ENCODE results near the gene CD82.

Gene CD82

DNA sequence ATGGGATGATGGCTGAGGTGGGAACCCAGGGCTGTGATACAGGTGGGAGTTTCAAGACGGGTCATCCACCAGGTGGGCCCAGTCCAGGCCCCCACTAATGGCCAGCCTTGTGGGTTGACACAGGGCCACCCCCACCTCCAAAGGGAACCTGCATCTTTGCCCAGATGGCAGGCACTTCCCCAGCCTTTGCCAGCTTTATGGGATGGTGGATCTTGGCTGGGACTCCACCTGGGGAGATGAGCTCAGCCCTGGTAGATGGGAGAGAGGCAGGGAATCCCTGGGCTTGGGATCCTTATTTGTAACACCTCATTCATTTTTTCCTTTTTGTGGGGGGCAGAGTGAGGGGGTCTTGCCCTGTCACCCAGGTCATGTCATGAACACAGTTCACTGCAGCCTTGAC lies 33.4 kb downstream of the CD82 start:
- DNase-seq (ENCODE audit: low read depth in 1 of 2, low spot score in 1 of 2): no peak

DNA sequence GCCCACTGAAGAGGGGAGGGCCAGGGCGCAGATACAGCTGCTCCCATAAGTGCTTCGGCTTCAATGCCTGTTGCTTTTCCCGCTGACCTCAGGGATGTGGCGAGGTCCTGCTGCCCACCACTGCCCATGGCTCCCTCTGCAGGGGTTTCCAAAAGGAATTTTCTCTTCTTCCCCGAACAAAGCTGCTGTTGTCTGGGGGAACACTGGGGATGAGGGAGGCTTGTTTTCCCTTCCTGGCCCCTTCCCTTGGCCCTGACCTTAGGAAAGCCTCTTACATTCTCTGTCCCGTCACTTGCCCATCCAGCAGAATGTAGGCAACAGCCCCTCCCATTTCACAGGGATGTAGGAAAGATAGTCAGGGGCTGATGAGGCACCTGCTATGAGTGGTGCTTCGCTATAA lies 34.8 kb downstream of the CD82 start:
- no peak for DNase-seq (ENCODE audit: low read depth in 1 of 2, low spot score in 1 of 2)

DNA sequence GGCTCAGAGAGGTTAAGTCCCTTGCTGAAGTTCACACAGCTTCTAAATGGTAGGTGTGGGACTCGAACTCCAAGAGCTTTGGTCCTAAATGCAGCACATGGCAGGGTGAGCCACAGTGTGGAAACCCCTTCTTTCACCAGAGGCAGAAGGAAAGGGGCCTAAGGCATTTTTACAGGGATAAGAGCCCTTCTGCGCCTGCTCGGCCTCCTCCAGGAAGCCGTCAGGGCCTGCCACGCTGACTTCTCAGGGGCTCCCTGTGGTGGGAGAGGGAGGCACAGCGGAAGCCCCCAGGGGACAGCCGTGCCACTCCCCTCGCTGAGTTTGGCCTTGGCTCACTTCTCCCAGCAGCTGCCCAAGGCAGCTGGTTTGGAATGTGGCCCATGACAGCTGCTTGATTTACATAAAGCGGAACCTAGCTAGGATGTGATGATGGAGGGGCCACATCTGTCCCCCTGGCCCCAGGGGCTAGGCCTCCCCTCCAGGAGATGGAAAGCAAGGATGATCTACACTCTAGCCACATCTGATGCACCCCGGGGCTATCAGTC lies 35.4 kb downstream of the CD82 start:
- no peak for DNase-seq (ENCODE audit: low read depth in 1 of 2, low spot score in 1 of 2)

DNA sequence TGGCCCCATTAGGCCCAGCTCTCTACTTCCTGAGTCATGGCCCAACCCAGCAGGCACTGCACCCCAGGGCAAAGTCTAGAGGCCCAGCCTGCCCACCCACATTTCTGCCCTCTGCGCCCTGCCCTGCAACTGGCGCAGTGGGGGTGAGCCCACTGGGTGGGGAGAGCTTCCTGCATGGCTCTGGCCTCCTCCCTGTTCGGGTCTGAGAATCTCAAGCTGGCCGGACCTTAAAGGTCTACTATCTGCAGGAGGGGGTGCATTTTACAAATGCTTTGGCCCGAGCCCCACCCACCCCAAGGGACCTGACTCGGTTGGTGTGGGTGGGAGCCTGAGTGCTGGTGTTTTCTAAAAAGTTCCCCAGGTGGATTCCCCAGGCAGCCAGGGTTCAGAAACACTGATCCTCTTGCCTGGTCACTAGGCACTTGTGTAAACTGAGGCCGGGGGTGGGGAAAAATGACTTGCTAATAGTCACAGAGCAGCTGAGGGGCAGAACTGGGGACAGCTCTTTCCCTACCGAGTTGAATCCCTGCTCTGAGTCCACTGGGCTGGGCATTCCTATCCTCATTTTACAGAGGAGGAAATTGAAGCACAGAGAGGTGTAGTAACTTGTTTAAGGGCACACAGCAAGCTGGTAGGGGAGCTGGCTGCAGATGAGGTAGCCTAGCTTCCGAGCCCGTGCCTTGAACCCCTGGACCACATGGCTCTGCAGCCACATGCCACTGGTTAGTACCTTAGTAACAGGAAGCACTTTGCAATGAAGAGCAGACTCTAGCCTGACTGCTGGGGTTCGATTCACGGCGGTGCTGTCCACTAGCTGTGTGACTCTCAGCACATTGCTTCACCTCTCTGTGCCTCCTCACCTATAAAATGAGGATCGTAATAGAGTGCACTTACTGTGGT lies 36.3 kb downstream of the CD82 start:
- no peak for DNase-seq (ENCODE audit: low read depth in 1 of 2, low spot score in 1 of 2)

DNA sequence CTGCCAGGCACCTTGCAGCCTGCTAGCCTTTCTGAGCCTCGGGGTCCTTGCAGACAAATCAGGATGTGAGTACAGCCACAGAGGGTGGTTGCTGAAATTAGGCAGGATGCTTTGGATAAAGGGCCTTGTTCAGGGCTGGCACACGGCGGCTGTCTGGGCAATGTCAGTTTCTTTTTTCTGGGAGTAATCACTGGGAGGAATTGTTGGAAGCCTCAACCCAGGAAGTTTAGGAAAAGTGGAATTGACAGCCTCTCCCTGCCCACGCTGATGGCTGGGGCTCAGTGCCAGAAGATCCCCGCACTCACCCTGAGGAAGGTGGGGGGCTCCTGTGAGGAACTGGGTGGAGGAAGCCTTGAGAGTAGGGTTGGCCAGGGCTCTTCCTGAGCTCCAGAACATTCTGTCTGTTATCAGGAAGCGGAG lies 37.4 kb downstream of the CD82 start:
- no peak for DNase-seq (ENCODE audit: low read depth in 1 of 2, low spot score in 1 of 2)

DNA sequence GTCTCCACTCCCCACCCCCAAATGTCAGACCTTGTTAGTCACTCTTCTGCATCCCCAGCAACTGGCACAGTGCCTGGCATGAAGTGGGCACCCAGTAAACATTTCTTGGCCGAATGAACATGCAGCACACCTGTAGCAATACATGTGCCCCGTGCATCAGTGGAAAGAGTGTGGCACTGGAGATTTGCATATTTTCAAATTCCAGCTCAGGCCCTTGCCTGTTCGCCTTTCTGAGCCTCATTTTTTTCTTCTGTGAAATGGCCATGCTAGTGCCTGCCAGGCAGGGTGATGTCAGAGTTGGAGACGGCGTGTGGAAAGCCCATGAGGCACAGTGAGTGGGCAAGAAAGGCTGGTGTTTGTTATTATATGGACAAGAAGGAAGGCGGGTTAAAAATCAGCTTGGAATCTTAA lies 38.7 kb downstream of the CD82 start:
- no peak for DNase-seq (ENCODE audit: low read depth in 1 of 2, low spot score in 1 of 2)

DNA sequence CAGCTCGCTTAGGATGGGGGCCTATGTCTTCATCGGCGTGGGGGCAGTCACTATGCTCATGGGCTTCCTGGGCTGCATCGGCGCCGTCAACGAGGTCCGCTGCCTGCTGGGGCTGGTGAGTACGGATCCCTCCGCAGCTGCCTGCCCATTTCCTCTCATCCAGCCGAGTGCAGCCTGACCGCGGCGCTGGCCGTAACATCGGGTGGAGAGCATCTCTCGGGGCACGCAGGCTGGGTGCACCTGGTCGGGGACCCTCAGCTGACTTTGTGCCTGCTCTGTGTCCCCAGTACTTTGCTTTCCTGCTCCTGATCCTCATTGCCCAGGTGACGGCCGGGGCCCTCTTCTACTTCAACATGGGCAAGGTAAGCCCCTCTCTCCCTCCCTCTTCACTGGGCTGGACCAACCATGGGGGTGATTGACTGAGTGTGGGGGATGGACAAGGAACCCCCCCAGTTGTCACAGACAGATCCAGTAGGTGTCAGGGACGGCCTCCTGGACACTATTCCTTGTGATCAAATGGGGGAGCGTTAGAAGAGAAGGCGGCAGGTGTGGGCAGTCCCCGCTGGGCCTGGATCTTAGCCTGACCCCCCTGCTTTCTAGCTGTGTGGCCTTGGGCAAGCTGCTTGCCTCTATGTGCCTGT lies 39.7 kb downstream of the CD82 start:
- DNase-seq (ENCODE audit: low read depth in 1 of 2, low spot score in 1 of 2): no peak

DNA sequence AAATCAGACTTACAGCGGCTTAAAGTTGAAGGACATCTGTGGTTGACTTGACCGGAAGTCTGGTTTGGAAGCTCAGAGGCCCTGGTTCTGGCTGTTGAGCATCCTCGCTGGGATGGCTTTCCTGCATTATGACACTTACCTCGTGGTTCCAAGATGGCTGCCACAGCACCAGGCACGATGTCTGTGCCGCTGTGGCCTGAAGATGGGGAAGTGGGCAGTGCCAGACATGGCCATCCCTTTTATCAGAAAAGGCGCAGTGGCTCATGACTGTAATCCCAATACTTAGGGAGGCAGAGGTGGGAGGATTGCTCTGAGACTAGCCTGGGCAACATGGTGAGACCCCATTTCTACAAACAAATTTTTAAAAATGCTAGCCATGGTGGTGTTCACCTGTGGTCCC lies 40.5 kb downstream of the CD82 start:
- DNase-seq (ENCODE audit: low read depth in 1 of 2, low spot score in 1 of 2): no peak

DNA sequence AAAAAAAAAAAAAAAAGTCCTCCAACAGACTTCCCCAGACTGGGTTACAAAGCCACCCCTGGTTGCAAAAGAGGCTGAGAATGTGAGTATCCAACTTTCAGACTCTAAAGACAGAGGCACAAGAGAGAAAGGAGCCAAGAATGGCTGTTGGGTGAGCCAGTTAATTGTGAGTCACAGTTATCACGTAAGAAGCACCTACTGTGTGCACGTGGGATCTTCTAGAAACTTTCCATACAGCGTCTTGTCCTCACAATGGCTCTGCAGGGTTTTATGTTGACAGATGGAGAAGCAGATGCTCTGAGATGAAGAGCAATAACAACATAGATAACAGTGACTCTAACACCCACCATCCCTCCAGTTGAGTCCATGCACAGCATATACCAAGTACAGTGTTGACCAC lies 41.0 kb downstream of the CD82 start:
- no peak for DNase-seq (ENCODE audit: low read depth in 1 of 2, low spot score in 1 of 2)

DNA sequence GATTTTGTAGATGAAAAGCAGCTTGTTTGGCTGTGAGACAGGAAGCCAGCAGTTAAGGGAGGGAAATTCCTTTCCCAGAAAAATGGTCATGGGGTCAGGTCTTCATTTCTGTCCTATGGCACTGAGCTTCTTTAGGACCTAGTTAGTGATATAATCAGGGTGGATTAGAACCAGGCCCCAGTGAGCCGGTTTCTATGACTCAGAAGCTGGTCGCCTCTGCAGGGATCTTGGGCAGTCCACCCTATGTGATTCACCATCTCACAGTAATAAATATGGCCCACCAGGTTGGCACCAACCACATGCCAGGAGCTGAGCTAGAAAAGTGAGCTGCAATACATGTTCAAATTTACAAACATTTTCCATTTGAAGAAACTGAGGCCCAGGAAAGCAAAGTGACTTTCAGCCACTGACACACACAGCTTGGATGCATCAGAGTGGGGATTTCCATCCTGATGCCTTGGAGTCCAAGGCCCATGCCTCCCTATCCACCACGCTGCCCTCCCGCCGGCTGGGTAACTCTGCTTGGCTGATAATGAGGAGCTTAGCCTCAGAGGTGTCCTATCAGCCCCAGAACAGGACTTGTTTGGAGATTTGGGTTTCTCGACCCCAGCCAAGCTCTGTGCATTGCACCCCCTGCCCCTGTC lies 42.0 kb downstream of the CD82 start:
- no peak for DNase-seq (ENCODE audit: low read depth in 1 of 2, low spot score in 1 of 2)

DNA sequence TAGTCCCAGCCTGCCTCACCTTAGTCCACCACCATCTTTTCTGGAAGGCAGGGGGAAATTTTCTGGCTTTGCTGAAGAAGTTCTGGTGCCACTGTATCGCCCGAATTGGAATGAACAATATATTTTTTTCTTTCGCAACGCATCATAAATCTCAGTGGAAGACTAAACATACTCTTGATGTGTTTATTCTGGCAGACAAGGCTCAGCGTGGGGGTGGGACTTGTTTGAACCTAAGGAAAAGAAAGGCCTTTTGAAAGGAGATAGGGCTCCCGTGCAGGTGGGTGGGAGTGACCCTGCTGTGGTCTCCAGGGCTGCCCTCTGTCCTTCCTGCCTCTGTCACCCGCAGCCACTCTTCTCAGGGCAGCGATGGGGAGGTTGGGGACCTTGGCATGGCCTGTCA lies 42.5 kb downstream of the CD82 start:
- no peak for DNase-seq (ENCODE audit: low read depth in 1 of 2, low spot score in 1 of 2)

DNA sequence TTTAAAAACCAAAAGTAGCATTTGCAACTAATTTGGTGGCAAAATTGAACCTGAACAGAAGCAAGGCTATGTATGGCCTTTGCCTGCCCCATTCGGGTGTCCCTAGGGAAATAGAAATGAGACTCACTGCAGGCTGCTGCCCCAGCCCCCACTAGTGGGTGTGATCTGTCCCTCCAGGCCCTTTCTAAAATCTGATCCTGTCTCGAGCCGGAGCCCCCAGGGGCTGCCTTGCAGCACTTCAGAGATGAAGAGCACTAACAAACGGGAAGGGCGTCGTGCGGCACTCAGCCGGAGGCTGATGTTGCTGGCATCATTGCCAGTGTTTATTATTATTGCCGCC lies 43.2 kb downstream of the CD82 start:
- no peak for DNase-seq (ENCODE audit: low read depth in 1 of 2, low spot score in 1 of 2)

DNA sequence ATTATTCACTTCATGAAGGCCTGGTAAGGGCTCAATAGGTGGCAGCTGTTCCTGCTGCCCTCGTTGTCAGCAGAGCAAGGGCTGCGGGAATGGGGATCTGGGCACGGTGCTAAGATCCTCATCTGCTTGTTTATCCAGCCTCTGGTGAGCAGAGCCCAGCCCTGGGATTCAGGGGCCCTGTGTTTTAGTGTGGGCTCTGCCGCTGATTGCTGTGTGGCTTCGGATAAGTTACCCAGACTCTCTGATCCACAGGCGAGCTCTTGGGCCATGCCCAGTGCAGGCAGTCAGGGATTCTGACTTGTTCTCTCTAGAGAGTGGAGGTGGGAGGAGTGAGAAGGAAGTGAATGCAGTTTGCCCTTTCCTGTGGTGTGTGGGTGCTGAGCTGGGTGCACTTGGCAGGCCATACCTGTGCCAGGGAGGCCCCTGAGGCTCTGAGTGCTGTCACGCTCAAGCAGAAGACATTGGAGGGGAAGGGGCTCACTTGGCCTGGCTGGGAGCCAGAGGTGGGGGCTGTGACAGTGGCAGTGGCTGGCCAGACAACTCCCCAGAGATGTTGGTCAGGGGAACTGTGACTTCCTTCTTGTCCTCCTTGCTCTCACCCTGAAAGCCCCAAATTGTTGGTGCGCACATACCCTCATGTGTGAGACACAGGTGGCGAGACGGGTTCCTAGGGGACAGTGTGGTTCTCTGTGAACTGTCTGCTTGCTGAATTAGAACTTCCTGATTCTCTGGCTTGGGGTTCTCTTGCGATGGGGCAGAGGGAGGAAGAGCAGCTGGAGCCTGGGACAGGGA lies 43.7 kb downstream of the CD82 start:
- DNase-seq (ENCODE audit: low read depth in 1 of 2, low spot score in 1 of 2): no peak

DNA sequence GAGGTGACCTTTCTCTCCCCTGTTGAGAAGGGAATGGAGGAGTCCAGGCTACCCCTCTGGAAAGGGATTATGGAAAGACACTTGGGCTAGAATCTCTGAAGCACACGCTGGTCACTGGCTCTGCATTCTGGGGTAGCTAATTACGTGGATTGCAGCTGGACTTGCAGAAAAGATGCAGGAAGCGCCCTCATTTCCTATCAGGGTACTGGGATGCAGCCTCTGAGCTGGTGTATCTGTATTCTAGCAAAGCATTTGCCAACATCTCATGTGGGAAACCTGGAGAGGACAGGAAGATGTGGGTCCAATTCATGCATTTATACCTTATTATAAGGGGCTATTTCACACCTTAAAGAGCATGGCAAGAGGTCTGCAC lies 44.3 kb downstream of the CD82 start:
- no peak for DNase-seq (ENCODE audit: low read depth in 1 of 2, low spot score in 1 of 2)

DNA sequence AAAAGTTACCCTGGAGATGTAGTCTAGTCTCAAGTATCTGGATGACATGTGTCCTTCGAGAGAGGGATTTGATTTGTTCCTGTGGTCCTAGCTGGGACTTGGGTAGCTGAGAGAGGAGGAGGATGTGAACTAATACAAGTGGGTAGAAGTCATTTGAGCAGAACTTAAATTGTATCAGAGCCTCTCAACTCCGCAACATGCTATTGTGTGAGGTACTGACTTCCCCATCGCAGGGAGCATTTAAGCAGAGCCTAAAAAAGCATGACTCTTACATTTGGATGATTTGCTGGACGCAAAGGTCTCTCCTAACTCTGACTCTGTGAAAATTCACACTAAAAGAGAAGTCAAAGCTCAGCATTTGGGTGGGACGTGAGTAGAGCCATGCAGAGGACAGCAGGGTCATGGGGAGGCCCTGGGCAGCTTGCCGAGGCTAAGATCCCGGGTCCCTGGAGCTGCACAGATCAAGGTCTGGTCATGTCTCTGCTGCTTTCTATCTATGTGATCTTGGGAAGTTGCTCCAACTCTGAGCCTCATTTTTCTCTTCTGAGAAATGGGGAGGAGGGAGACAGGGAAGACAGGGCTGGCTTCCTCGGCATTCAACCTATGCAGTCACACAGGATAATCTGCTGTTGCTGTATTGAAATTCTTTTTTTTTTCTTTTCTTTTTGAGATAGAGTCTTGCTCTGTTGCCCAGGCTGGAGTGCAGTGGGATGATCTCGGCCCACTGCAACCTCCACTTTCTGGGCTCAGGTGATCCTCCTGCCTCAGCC lies 44.9 kb downstream of the CD82 start:
- no peak for DNase-seq (ENCODE audit: low read depth in 1 of 2, low spot score in 1 of 2)

DNA sequence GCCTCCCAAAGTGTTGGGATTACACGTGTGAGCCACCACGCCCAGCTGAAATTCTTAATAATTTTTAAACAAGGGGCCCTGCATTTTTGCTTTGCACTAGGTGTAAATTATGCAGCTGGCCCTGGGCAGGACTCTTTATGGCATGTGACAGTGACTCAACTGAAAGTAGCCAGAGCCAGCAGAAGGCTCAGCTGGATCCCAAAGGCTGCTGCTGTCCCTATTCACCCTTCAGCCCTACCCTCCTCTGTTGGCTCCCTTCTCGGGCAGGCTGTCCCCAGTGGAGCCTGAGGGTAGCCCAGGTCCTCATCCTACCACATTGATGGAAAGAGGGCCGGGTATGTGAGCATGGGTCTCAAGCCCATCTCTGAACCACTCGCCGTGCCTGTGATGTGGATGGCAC lies 45.6 kb downstream of the CD82 start:
- no peak for DNase-seq (ENCODE audit: low read depth in 1 of 2, low spot score in 1 of 2)

DNA sequence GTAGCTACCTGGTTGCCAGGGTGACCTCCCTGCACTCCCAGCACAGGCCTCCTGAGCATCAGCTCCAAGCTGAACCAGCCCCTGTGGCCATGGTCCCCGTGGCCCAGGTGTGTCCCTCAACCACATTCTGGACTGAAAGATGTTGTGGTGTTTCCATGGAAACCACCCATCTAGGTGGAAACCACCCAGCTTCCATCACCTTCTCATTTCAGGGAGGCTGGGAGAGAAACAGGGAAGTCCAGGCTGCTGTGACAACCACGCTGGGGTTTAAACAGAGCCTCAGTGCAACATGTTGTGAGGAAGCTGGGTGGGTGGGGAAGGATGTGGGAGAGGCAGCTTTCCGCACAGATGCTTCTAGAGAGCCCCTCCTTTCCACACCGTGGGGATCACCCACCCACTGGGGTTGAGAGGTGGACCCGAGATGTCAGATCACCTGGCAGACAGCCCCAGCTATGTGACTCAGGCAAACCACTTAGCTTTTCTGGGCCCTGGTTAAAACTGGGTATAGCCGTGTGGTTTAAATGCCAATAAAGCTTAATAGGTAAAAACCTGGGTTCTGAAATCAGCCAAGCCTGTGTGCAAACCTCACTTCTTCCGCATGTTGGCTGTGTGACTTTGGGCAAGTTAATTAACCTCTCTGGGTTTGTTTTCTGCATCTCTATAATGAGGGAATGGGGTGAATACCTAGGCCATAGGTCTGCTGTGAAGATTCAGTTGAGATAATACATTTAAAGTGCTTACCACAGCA lies 46.4 kb downstream of the CD82 start:
- DNase-seq (ENCODE audit: low read depth in 1 of 2, low spot score in 1 of 2): peak; percentile 40 to 43

DNA sequence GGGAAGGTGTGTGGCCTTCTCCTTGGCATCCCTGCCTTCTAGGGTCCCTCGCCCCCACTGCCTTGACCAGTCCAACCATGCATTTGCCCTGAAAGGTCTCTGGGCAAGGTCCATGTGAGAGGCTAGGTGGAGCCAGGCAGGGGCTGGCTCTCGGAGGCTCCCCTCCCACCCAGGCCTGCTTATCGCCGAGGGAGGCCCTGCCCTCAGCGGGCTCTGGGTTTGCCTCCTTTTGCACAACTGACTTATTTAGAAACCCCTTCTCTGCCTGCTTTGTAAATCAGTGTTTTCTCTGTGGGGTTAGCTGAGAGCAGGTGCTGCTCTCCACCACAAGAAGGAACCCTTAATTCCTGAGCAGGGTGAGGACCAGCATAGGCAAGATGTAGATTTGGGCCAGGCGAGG lies 47.7 kb downstream of the CD82 start:
- no peak for DNase-seq (ENCODE audit: low read depth in 1 of 2, low spot score in 1 of 2)

DNA sequence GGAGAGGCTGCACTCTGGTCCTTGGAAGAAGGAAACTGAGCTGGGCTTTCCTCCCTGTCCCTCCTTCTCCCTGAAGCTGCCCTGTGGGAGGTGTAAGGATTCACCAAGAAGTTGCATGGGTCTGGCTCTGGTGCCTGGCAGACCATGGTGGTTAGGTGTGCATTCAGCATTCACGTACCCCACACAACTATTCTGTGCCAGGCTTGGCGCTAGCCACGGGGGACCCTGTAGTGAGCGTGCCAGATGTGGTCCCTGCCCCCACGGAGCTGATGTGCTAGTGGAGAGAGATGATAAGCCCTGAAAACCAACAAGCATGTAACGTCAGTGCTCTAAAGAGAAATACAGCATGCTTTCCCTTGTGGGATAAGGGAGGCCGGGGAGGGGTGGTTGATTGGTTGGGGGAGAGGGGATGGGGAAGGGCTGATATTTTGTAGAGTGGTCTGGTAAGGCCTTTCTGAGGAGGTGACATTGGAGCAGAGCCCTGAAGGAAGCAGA lies 48.9 kb downstream of the CD82 start:
- no peak for DNase-seq (ENCODE audit: low read depth in 1 of 2, low spot score in 1 of 2)
